Kidney epithelial cell (primary cell): Measurements from ENCODE around the gene TLX1. TPM values are rescaled to one million over a fixed set of nuclear protein-coding genes. Genes with fewer than 3 reads are reported as not detected.
"Not testable (repeated sequence)": the region's sequence is repeated elsewhere in the genome, so short reads cannot be mapped to it uniquely, and the experiment has no call there.

Experiments used
- DNase-seq: peaks from one replicate; pipeline ENCODE4 v3.0.0-alpha.2; 2010; ENCODE audit warnings: low read depth
- H3K27me3 ChIP-seq: 2 replicates; pipeline ENCODE4 v1.6.0; 2011; ENCODE audit warnings: low read length; ENCODE audit not compliant: control insufficient read depth, insufficient read depth
- H3K36me3 ChIP-seq: 2 replicates; pipeline ENCODE4 v1.5.1; 2011; ENCODE audit warnings: low read length; ENCODE audit not compliant: control insufficient read depth, insufficient read depth
- H3K4me3 ChIP-seq: 2 replicates; pipeline ENCODE4 v1.5.1; 2011; ENCODE audit warnings: low read depth, mild to moderate bottlenecking, control low read depth, low read length
- CTCF ChIP-seq: IDR thresholded peaks from 2 replicates; pipeline ENCODE4 v1.5.1; 2011; ENCODE audit warnings: mild to moderate bottlenecking, moderate library complexity, low read length, control low read depth, inconsistent platforms; ENCODE audit not compliant: insufficient read depth, poor library complexity, severe bottlenecking
- total RNA-seq: library from RNA; depleted of rRNA; stranded (reverse); fragments of >200 nt; gene quantifications from 2 replicates; pipeline ENCODE4 v1.2.3, GENCODE V29; 2015

The TLX1 gene
- total RNA-seq, 1 donor from 2014 or later: not detected

- peaks cover 74% of the 10 kb centered on the region for H3K27me3 ChIP-seq
- no peak for DNase-seq
- no peak overlapping the region for H3K4me3 ChIP-seq
- no peaks in the 10 kb centered on the region for H3K36me3 ChIP-seq
- TF ChIP-seq CTCF: no peak
Measured at GRCh38 chr10:101146392-101147251, 15.5 kb downstream of the TLX1 start.

GRCh38 chr10:101151395-101151794, 20.3 kb downstream of the TLX1 start:
- no peak for DNase-seq
- no peak for TF ChIP-seq CTCF
- Histone ChIP-seq H3K36me3 (no peaks in the 10 kb centered on the region), H3K27me3 (peaks cover 43% of the 10 kb centered on the region), H3K4me3 (no peak overlapping the region)

GRCh38 chr10:101152316-101152715, 21.2 kb downstream of the TLX1 start:
- Histone ChIP-seq H3K4me3 (no peak overlapping the region), H3K27me3 (peaks cover 34% of the 10 kb centered on the region), H3K36me3 (no peaks in the 10 kb centered on the region)
- no peak for TF ChIP-seq CTCF
- DNase-seq: no peak

- peaks cover 30% of the 10 kb centered on the region for H3K27me3 ChIP-seq
Measured at GRCh38 chr10:101154506-101154905, 23.4 kb downstream of the TLX1 start.

GRCh38 chr10:101155896-101156295, 24.8 kb downstream of the TLX1 start:
- no peak for TF ChIP-seq CTCF
- Histone ChIP-seq H3K27me3 (peaks cover 31% of the 10 kb centered on the region), H3K36me3 (no peaks in the 10 kb centered on the region), H3K4me3 (no peak overlapping the region)
- no peak for DNase-seq

More at GRCh38 chr10:101154506-101154905, 23.4 kb downstream of the TLX1 start:
- not testable (repeated sequence) for DNase-seq, H3K36me3 ChIP-seq, H3K4me3 ChIP-seq

GRCh38 chr10:101157756-101158458, 26.8 kb downstream of the TLX1 start:
- Histone ChIP-seq H3K36me3 (no peaks in the 10 kb centered on the region), H3K4me3 (no peak overlapping the region), H3K27me3 (peaks cover 37% of the 10 kb centered on the region)
- TF ChIP-seq CTCF: no peak
- DNase-seq: no peak
